DOHH2 (cell line): ENCODE measurements around the gene CFAP97D1.

ENCODE experiments used
- H3F3A ChIP-seq: fragments of 200-600 bp; sonication (generic), shearing (Covaris generic); 2 replicates; pipeline ENCODE4 v1.6.0; 2016; ENCODE audit warnings: antibody characterized with exemption, mild to moderate bottlenecking; ENCODE audit not compliant: control insufficient read depth, insufficient read depth
- H3K27ac ChIP-seq: fragments of 200-600 bp; sonication (generic); 2 replicates; pipeline ENCODE4 v1.5.1; 2014; ENCODE audit warnings: low read depth, mild to moderate bottlenecking, low read length, moderate library complexity
- H3K27me3 ChIP-seq: fragments of 200-600 bp; sonication (generic); 2 replicates; pipeline ENCODE4 v1.6.1; 2014; ENCODE audit warnings: mild to moderate bottlenecking, low read length, mixed read lengths; ENCODE audit not compliant: control insufficient read depth
- H3K36me3 ChIP-seq: fragments of 200-600 bp; sonication (generic); 2 replicates; pipeline ENCODE4 v1.6.1; 2014; ENCODE audit warnings: mild to moderate bottlenecking, low read length, moderate library complexity, mixed read lengths; ENCODE audit not compliant: control insufficient read depth
- H3K4me1 ChIP-seq: fragments of 200-600 bp; sonication (generic); 2 replicates; pipeline ENCODE4 v1.6.1; 2014; ENCODE audit warnings: mild to moderate bottlenecking, low read length, mixed read lengths; ENCODE audit not compliant: control insufficient read depth
- H3K4me2 ChIP-seq: fragments of 200-600 bp; sonication (generic); 2 replicates; pipeline ENCODE4 v1.6.0; 2014; ENCODE audit warnings: mild to moderate bottlenecking, low read length, moderate library complexity
- H3K4me3 ChIP-seq: fragments of 200-600 bp; sonication (generic); 2 replicates; pipeline ENCODE4 v1.5.1; 2014; ENCODE audit warnings: mild to moderate bottlenecking, low read length, mixed read lengths
- H3K79me2 ChIP-seq: fragments of 200-600 bp; sonication (generic); 2 replicates; pipeline ENCODE4 v1.6.1; 2014; ENCODE audit warnings: mild to moderate bottlenecking, low read length, mixed read lengths; ENCODE audit not compliant: control insufficient read depth
- H3K9me2 ChIP-seq: fragments of 200-600 bp; sonication (generic); replicated peaks from 2 replicates; pipeline ENCODE4 v1.6.1; 2014; ENCODE audit warnings: mild to moderate bottlenecking, low read length, mixed read lengths; ENCODE audit not compliant: control insufficient read depth
- H3K9me3 ChIP-seq: fragments of 200-600 bp; sonication (generic); 2 replicates; pipeline ENCODE4 v1.6.1; 2014; ENCODE audit warnings: antibody characterized with exemption, low read length, mixed read lengths; ENCODE audit not compliant: control insufficient read depth, insufficient read depth
- H4K20me1 ChIP-seq: fragments of 200-600 bp; sonication (generic); 2 replicates; pipeline ENCODE4 v1.6.0; 2014; ENCODE audit warnings: low read depth, mild to moderate bottlenecking, antibody characterized with exemption, low read length, moderate library complexity; ENCODE audit not compliant: control insufficient read depth, insufficient read depth
- CTCF ChIP-seq: fragments of 200-600 bp; sonication (generic); IDR thresholded peaks from one replicate; pipeline ENCODE4 v1.5.1; 2014; ENCODE audit warnings: antibody characterized with exemption, mild to moderate bottlenecking, low read depth, low read length; ENCODE audit not compliant: poor library complexity, severe bottlenecking
- EZH2phosphoT487 ChIP-seq: fragments of 200-600 bp; sonication (generic); IDR thresholded peaks from 2 replicates; pipeline ENCODE4 v1.6.1; 2017; ENCODE audit warnings: borderline replicate concordance, mild to moderate bottlenecking, antibody characterized with exemption, low read length, moderate library complexity, mixed read lengths

The CFAP97D1 gene

GRCh38 chr17:43830510-43831140 lies 50.4 kb downstream of the CFAP97D1 start:
- Histone ChIP-seq H3F3A (no peaks in the 10 kb centered on the region), H3K79me2 (no peaks in the 10 kb centered on the region), H3K27ac (no peak overlapping the region)

GRCh38 chr17:43831633-43832032 lies 51.4 kb downstream of the CFAP97D1 start:
- Histone ChIP-seq H3K79me2 (no peaks in the 10 kb centered on the region), H3K27me3 (peaks cover 31% of the 10 kb centered on the region), H3K4me2 (no peak overlapping the region), H3K27ac (no peak overlapping the region), H3K9me2 (no peaks in the 10 kb centered on the region), H3K36me3 (no peaks in the 10 kb centered on the region), H4K20me1 (no peaks in the 10 kb centered on the region), H3K9me3 (no peaks in the 10 kb centered on the region), H3K4me3 (no peak overlapping the region), H3F3A (no peaks in the 10 kb centered on the region), H3K4me1 (no peaks in the 10 kb centered on the region)
- no peak for TF ChIP-seq EZH2phosphoT487
- TF ChIP-seq CTCF = no peak

More at GRCh38 chr17:43830510-43831140, 50.4 kb downstream of the CFAP97D1 start:
- peaks cover 31% of the 10 kb centered on the region for H3K27me3 ChIP-seq
- no peaks in the 10 kb centered on the region for H3K36me3 ChIP-seq
- H4K20me1 ChIP-seq = no peaks in the 10 kb centered on the region
- H3K4me3 ChIP-seq = no peak overlapping the region
- TF ChIP-seq EZH2phosphoT487 = no peak
- no peak for TF ChIP-seq CTCF
- H3K4me1 ChIP-seq = no peaks in the 10 kb centered on the region
- no peaks in the 10 kb centered on the region for H3K9me2 ChIP-seq
- no peak overlapping the region for H3K4me2 ChIP-seq
- H3K9me3 ChIP-seq = no peaks in the 10 kb centered on the region

GRCh38 chr17:43832168-43832975 lies 52.1 kb downstream of the CFAP97D1 start:
- Histone ChIP-seq H3K4me2 (no peak overlapping the region), H3K27me3 (peaks cover 31% of the 10 kb centered on the region), H3K79me2 (no peaks in the 10 kb centered on the region), H3K4me3 (no peak overlapping the region), H3F3A (no peaks in the 10 kb centered on the region), H3K36me3 (no peaks in the 10 kb centered on the region), H3K27ac (no peak overlapping the region), H3K4me1 (no peaks in the 10 kb centered on the region), H3K9me3 (no peaks in the 10 kb centered on the region), H4K20me1 (no peaks in the 10 kb centered on the region), H3K9me2 (no peaks in the 10 kb centered on the region)
- TF ChIP-seq CTCF = no peak
